Left colon (tissue), 2 donors: Measurements from ENCODE around the gene SAYSD1. TPM values are rescaled to one million over a fixed set of nuclear protein-coding genes. Genes with fewer than 3 reads are reported as not detected.

Experiments used
- ATAC-seq: fragments of 200-7000 bp; cut with Tn5 transposase; one replicate; pipeline ENCODE4 v1.9.1; 2020; ENCODE audit warnings: mild to moderate bottlenecking, moderate library complexity
- DNase-seq, 2 donors: peaks; one replicate each; pipeline ENCODE4 v3.0.0-alpha.2; 2020
- intact Hi-C, 2 donors: fragments of 100-400 bp; cut with DNase I in 1 of 2; cut with micrococcal nuclease in 1 of 2; formaldehyde crosslinking; loops; one replicate each; pipeline versions ENCODE4 v1.11.2 to v1.14.0; 2022; cut with DNase I, micrococcal nuclease
- total RNA-seq, 2 donors: library from RNA; stranded (reverse); fragmentation: NEBNext Ultra II Directional; extraction: Animal tissue kit (Norgen Biotek cat#: 25700); gene quantifications; one replicate each; pipeline ENCODE4 v1.2.1, GENCODE V29; 2021
- donor health status: DM: no; HTN: no; CAD: no.
- donor health status: DM: yes; HTN: yes; CAD: no.

Gene SAYSD1
- total RNA-seq, 2 donors from 2014 or later, result 15.4 to 17.0 TPM

DNA sequence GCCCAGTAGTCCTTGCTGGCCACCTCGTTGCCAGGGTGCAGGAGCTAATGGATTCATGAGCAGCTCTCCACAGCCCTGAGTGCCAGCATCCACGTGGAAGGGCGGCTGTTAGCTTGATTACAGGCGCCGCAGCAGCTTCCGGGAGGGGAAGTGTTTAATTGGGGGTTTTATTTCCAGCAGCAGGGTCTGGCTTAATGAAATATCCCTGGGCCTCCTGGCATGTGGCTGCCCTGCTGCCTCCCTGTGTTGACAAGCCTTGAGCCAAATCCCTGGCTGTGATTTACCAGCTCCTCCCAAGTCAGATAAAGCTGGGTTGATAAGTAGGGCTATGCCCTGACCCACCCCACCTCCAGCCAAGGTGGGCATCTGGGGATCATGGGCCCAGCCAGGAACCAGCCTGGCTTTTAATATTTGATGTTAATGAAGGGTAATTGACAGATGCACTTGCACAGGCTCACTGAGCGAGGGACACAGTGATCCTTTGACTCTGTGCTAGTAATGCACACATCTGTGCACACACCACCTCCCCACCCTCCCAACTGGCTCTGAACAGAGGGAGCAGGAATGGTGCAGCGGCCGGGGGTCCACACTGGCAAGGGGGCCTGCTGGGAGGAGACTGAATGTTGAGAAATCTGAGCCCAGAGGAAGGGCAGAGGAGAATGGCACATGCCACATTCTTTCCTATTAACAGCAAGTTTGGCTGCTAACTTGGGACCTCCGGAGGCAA lies 52.8 kb downstream of the SAYSD1 start:
- ATAC-seq, result no peak
- DNase-seq, result no peak
- intact Hi-C loops, result no loop called here

DNA sequence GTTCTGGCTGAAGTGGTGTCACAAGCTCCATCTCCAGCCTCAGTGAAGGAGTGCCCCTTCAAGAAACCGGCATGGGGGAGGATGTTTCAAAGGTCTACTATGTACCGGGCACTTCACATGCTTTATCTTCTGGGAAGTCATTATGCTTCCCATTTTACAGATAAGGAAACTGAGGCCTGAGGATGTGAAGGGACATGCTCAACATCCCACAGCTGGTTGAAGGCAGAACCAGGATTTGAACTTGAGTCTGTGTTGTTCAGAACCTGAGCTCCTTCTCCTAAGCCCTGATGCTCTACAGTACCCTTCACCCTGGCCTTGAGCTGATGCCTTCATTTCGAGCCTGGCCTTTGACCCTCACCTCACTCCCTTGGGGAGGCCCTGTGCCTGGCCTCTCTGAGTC lies 53.4 kb downstream of the SAYSD1 start:
- ATAC-seq (no peak), DNase-seq (no peak)
- intact Hi-C loops, result no loop called here

DNA sequence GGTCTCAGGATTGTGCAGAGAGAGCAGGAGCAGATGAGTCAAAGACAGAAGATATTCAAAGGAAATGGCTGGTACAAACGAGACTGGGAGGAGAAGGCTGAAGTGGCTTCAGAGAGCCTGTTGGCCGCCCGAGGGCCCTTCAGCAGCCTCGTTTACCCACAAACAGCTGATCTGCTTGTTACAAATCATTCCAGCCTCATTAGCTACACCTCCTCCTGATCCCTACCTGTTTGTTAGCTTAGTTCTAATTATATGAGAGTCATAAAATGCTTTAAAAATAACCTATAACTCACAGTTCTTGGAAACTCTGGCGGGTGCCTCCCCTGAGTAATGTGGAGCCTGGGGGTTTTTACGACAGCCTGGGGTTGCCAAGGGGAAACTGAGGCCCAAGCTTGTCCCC lies 53.8 kb downstream of the SAYSD1 start:
- intact Hi-C loops, result no loop called here
- DNase-seq (no peak), ATAC-seq (peak; percentile 15)

DNA sequence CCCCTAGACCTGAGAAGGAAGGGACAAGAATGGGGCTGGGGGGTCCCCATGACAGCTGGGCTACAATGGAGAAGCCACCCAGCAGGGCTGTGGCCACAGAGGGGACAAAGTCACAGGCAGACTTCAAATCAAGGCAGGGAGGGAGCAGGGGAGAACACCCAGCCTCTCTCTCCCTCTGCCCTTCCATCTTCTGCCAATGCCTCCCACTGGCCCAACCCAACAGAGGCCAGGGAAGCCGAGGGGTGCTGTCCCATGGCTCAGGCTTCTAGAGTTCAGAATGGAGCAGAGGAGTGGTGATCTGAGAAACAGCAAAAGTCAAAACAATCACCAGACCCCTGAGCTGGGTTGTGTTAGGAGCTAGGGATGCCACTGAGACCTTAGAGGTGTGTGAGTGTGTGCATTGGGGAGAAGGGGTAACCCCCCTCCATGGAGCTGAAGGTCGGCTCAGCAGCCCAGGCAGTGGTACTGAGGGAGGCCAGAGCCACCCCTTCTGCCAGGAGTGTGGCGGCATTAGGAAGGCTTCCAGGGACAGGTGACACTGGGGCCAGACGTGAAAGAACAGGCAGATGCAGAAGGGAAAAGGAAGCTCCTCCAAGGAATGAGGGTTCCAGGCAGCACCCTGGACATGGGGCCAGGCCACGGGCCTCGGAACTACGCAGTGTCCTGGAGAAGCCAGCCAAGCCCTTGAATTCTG lies 54.4 kb downstream of the SAYSD1 start:
- intact Hi-C loops, result no loop called here
- DNase-seq (no peak), ATAC-seq (no peak)

DNA sequence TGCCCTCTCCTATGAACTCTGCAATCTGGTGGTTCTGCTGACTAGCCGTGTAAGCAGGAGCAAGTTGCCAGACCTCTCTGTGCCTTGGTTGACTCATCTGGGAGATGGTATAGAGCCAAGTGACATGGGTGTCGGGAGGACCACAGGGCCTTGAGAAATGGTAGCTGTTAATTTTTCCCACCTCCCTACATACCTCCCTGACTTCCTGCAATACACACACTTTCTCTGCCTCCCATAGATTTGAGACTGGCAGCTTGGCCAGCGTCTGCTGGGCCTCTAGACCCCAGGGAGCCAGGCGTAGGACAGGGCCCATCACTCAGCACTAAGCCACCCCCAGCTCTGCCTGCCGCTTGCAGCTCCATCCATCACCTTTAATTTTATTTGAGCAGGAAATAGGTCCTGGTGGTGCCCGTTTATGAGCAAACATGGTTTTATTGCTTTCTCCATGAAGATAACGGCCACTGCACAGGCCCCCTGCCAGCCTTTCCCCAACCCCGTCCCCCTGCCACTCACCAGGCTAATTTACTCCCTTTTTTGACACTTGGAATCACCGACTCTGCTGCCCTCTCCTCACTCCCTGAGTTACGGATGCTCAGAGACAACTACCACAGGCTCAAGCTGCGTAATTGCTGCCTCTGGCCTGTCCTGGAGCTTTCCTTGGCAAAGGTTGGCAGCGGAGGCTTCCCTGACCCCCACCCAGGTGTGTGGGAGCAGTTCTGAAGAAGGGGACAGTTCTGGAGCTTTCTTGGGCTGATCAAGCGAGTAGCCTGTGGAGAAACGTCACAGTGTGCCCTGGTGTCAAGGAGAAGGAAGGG lies 55.3 kb downstream of the SAYSD1 start:
- DNase-seq (no peak), ATAC-seq (peak; percentile 54)
- intact Hi-C loops, result no loop called here

DNA sequence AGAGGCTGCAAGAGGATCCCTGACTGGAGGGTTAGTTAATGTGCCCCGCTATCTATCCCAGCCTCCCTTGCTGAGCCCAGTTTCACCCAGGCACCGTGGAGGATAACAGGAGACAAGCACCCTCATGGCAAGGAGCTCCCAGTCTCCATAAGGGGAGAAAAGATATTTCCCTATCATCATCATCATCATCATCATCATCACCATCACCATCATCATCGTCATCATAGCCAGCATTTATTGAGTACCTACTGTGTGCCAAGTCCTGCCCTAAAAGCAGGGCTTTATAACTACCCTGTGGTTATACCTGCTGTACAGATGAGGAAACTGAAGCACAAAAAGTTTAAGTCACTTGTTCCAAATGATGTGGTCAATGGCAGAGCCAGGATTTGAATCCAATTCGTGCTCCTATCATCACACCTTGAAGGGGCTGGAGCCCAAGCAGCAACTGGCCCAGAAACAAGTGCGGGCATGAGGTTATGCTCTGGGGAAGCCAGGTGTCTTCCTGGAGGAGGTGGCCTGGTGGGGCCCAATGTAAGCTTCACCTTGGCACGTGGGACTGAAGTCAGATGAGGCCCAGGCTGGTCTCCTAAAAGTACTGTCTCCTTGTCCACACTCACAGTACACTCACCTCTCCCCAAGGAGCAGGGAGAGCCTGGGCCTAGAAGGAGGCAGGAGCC lies 56.4 kb downstream of the SAYSD1 start:
- intact Hi-C loops, result no loop called here
- ATAC-seq (no peak), DNase-seq (no peak)

GRCh38 chr6:39057251-39058155 lies 57.5 kb downstream of the SAYSD1 start:
- intact Hi-C loops, result no loop called here
- ATAC-seq (no peak), DNase-seq (no peak)

DNA sequence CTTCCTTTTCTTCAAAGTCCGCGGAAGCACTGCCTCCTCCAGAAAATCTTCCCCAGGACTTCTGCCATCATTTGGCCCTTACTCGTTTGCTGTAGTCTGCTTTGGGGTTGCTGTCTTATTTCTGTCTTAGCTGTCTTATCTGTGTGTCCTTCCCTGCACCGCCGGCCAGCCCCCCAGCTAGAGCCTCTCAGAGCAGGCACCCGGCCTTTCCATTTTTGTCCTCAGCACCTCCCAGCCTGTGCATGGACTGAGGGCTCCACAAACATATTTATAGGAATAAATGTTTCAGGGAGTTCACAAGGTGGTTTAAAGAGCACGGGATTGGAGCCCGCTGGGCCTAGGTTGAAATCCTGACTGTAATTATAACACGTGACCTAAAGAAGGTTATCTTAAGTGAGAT lies 58.3 kb downstream of the SAYSD1 start:
- intact Hi-C loops, result no loop called here
- no peak for ATAC-seq
- no peak for DNase-seq

- ATAC-seq, result no peak
Observed at GRCh38 chr6:39056191-39056590, 58.8 kb downstream of the SAYSD1 start.

GRCh38 chr6:39055661-39056060 lies 59.3 kb downstream of the SAYSD1 start:
- intact Hi-C loops, result no loop called here
- ATAC-seq (no peak), DNase-seq (no peak)

More at GRCh38 chr6:39056191-39056590, 58.8 kb downstream of the SAYSD1 start:
- intact Hi-C loops, result no loop called here
- no peak for DNase-seq

GRCh38 chr6:39054577-39055142 lies 60.3 kb downstream of the SAYSD1 start:
- intact Hi-C loops, result no loop called here
- peak in 1 of 2 donors; percentile 17 for DNase-seq
- ATAC-seq, result peak; percentile 59

Other genes starting within 250 kb of the SAYSD1 start
- not detected for gene GLP1R, start 66.4 kb downstream of the SAYSD1 start, total RNA-seq
- 10 to 100 TPM; 44.8 to 52.9 TPM for gene KCNK5, start 114.3 kb upstream of the SAYSD1 start, total RNA-seq
- gene KCNK17, start 199.2 kb upstream of the SAYSD1 start, total RNA-seq, result under 1 TPM; 0.14 to 0.18 TPM
- not detected for gene KCNK16, start 207.5 kb upstream of the SAYSD1 start, total RNA-seq